PC-3 (cell line): ENCODE measurements around the gene PCK2. TPM values are rescaled to one million over a fixed set of nuclear protein-coding genes. Genes with fewer than 3 reads are reported as not detected.
"Not testable (repeated sequence)": the region's sequence is repeated elsewhere in the genome, so short reads cannot be mapped to it uniquely, and the experiment has no call there.

Source experiments
- ATAC-seq: fragments of 200-7000 bp; cut with Tn5 transposase; 2 replicates; pipeline ENCODE4 v1.9.1; 2020; ENCODE audit warnings: mild to moderate bottlenecking, moderate library complexity
- Bru-seq: library from RNA; stranded (reverse); fragments of 400-500 nt; gene quantifications from one replicate; lab custom pipeline; 2021; lab: Mats Ljungman, UMichigan
- BruChase-seq, 2 experiments: library from RNA; stranded (reverse); fragments of 400-500 nt; gene quantifications; one replicate each; lab custom pipeline; 2021; lab: Mats Ljungman, UMichigan
- BruUV-seq: library from RNA; stranded (reverse); fragments of 400-500 nt; replicated peaks from 2 replicates; lab custom pipeline; 2021; lab: Mats Ljungman, UMichigan
- CTCF ChIA-PET: fragments of 300-600 bp; sonication (Branson Sonifier 250); formaldehyde crosslinking; loops from one replicate; lab custom pipeline; 2022; ENCODE audit warnings: antibody characterized with exemption; lab: Charles Lee
- POLR2A ChIA-PET: fragments of 300-600 bp; sonication (Branson Sonifier 250); formaldehyde crosslinking; loops from one replicate; lab custom pipeline; 2022; ENCODE audit warnings: antibody characterized with exemption; ENCODE audit not compliant: unreplicated experiment; lab: Charles Lee
- DNase-seq: peaks from one replicate; pipeline ENCODE4 v3.0.0-alpha.2; 2015
- H2AFZ ChIP-seq: fragments of 300-600 bp; sonication (generic); 2 replicates; pipeline ENCODE4 v1.6.0; 2016; ENCODE audit warnings: antibody characterized with exemption, low read length
- H3F3A ChIP-seq: fragments of 300-600 bp; sonication (generic); one replicate; pipeline ENCODE4 v1.6.0; 2017; ENCODE audit warnings: antibody characterized with exemption, low read length, control low read depth, mild to moderate bottlenecking; ENCODE audit not compliant: unreplicated experiment
- H3K27ac ChIP-seq: fragments of 300-600 bp; sonication (generic); 2 replicates; pipeline ENCODE4 v1.5.1; 2016; ENCODE audit warnings: mild to moderate bottlenecking, low read length
- H3K27me3 ChIP-seq: fragments of 300-600 bp; sonication (generic); 2 replicates; pipeline ENCODE4 v1.6.1; 2016; ENCODE audit warnings: low read length, mixed read lengths
- H3K36me3 ChIP-seq: fragments of 300-600 bp; sonication (generic); 2 replicates; pipeline ENCODE4 v1.6.1; 2016; ENCODE audit warnings: low read depth, mixed run types, low read length, mixed read lengths
- H3K4me1 ChIP-seq: fragments of 300-600 bp; sonication (generic); 2 replicates; pipeline ENCODE4 v1.5.1; 2016; ENCODE audit warnings: low read length; ENCODE audit not compliant: insufficient read depth
- H3K4me2 ChIP-seq: fragments of 300-600 bp; sonication (generic); 2 replicates; pipeline ENCODE4 v1.6.0; 2016; ENCODE audit warnings: low read length
- H3K4me3 ChIP-seq: fragments of 300-600 bp; sonication (generic); 2 replicates; pipeline ENCODE4 v1.5.1; 2016; ENCODE audit warnings: mild to moderate bottlenecking, low read length, mixed read lengths
- H3K79me2 ChIP-seq: fragments of 300-600 bp; sonication (generic); 2 replicates; pipeline ENCODE4 v1.6.1; 2017; ENCODE audit warnings: low read length, mixed read lengths
- H3K9ac ChIP-seq: fragments of 300-600 bp; sonication (generic); 2 replicates; pipeline ENCODE4 v1.6.0; 2016; ENCODE audit warnings: mild to moderate bottlenecking, low read length
- H3K9me2 ChIP-seq: fragments of 300-600 bp; sonication (generic); replicated peaks from 2 replicates; pipeline ENCODE4 v1.6.1; 2016; ENCODE audit warnings: mixed run types, low read length, mixed read lengths
- H3K9me3 ChIP-seq: fragments of 300-600 bp; sonication (generic); 2 replicates; pipeline ENCODE4 v1.6.1; 2016; ENCODE audit warnings: low read length, mixed read lengths
- H4K20me1 ChIP-seq: fragments of 300-600 bp; sonication (generic); 2 replicates; pipeline ENCODE4 v1.6.1; 2016; ENCODE audit warnings: low read length, mixed read lengths
- CTCF ChIP-seq: fragments of 300-600 bp; sonication (generic); conservative IDR thresholded peaks from 2 replicates; pipeline ENCODE4 v1.5.1; 2017; ENCODE audit warnings: antibody characterized with exemption, low read depth, mild to moderate bottlenecking, low read length
- EZH2 ChIP-seq: fragments of 300-600 bp; sonication (generic); IDR thresholded peaks from one replicate; pipeline ENCODE4 v1.6.1; 2017; ENCODE audit warnings: antibody characterized with exemption, mild to moderate bottlenecking, low read length; ENCODE audit not compliant: unreplicated experiment
- EZH2phosphoT487 ChIP-seq: fragments of 300-600 bp; sonication (generic); IDR thresholded peaks from 2 replicates; pipeline ENCODE4 v1.6.1; 2018; ENCODE audit warnings: mild to moderate bottlenecking, antibody characterized with exemption, low read length, borderline replicate concordance
- intact Hi-C: fragments of 100-400 bp; cut with micrococcal nuclease; formaldehyde crosslinking; loops from 2 replicates; pipeline ENCODE4 v1.9.0; 2023
- long read RNA-seq: library from polyadenylated mRNA; unstranded; transcript quantifications from one replicate; pipeline ENCODE4 v2.0.0, GENCODE V29; 2021; ENCODE audit not compliant: unreplicated experiment
- total RNA-seq: library from RNA; depleted of rRNA; stranded (reverse); fragments of >200 nt; gene quantifications from 2 replicates; pipeline ENCODE4 v1.2.3, GENCODE V29; 2014; rRNA removed

Gene PCK2
- total RNA-seq (10.0 and 11.6 TPM in 2 replicates), Bru-seq, nascent RNA (percentile 77 among the genes with signal in this experiment), BruChase-seq, experiment 1, labeled RNA remaining after a 6-hour chase (percentile 70 among the genes with signal in this experiment), BruChase-seq, experiment 2, labeled RNA remaining after a 2-hour chase (percentile 76 among the genes with signal in this experiment)
- long read RNA-seq, transcript PCK2-203 (10 exons, 2,505 nt) = minor isoform, 8 of 142 reads
- long read RNA-seq, transcript PCK2-201 (10 exons, 2,357 nt) = major isoform, 82 of 142 reads
- long read RNA-seq, partial matches to known transcripts = 26 of 142 reads
- long read RNA-seq, other reads (novel, unspliced or antisense) = 25 of 142 reads

GRCh38 chr14:24093901-24094840 is at the start of gene PCK2:
TSS of gene PCK2 (plus strand) at chr14:24094311. CDS start at chr14:24094406, 95 bp downstream.
- POLR2A ChIA-PET = interaction anchor here (0.6 to 1.1 kb wide), 11 partner anchors 17 to 999 kb away, joined by 3 to 26 read pairs (median 5); partner anchors contain the start of genes ACIN1, C14orf119, DCAF11 and EMC9
- H3K4me2 ChIP-seq = peak within 1 kb of the TSS; percentile 93
- no peaks in the 10 kb centered on the region for H3K36me3 ChIP-seq
- peaks cover 9% of the 10 kb centered on the region for H3K4me1 ChIP-seq
- peak within 1 kb of the TSS; percentile 23 for H3K27ac ChIP-seq
- H3F3A ChIP-seq = no peaks in the 10 kb centered on the region
- peak within 1 kb of the TSS; percentile 79 for H3K9ac ChIP-seq
- H3K79me2 ChIP-seq = peaks cover 8% of the 10 kb centered on the region; the same call in 1 of the 2 replicates
- H2AFZ ChIP-seq = peak within 1 kb of the TSS; percentile 97
- TF ChIP-seq EZH2phosphoT487 (no peak), CTCF (no peak), EZH2 (no peak)
- DNase-seq = peak; percentile 84
- intact Hi-C loops = loop anchor here (1.0 to 2.0 kb wide), 2 partner anchors 14 to 47 kb away; partner anchors contain the start of gene EMC9
- CTCF ChIA-PET = interaction anchor here (0.6 to 1.2 kb wide), 6 partner anchors 15 to 984 kb away, joined by 3 to 15 read pairs (median 7); partner anchors contain the start of gene IRF9
- no peaks in the 10 kb centered on the region for H3K9me2 ChIP-seq
- peak; percentile 88 for ATAC-seq
- H3K27me3 ChIP-seq = no peaks in the 10 kb centered on the region
- no peaks in the 10 kb centered on the region for H3K9me3 ChIP-seq
- H3K4me3 ChIP-seq = peak within 1 kb of the TSS; percentile 83
- no peaks in the 10 kb centered on the region for H4K20me1 ChIP-seq
- BruUV-seq = TSS peak; percentile 49

- peaks cover 16% of the 10 kb centered on the region; the same call in 1 of the 2 replicates for H3K27me3 ChIP-seq
- H3K36me3 ChIP-seq, H3F3A ChIP-seq, H3K4me2 ChIP-seq, H3K9me3 ChIP-seq, DNase-seq, H4K20me1 ChIP-seq, intact Hi-C loops, H3K4me3 ChIP-seq, ATAC-seq, BruUV-seq, H3K27ac ChIP-seq, POLR2A ChIA-PET, H3K9me2 ChIP-seq, H3K79me2 ChIP-seq, H3K9ac ChIP-seq, H2AFZ ChIP-seq, CTCF ChIA-PET, H3K4me1 ChIP-seq: not testable (repeated sequence)
These were observed 45.1 kb upstream of the PCK2 start for GRCh38 chr14:24049002-24049401.

GRCh38 chr14:24050753-24051152 is 43.4 kb upstream of the PCK2 start:
- H3K36me3 ChIP-seq, H3K79me2 ChIP-seq, H2AFZ ChIP-seq, POLR2A ChIA-PET, H4K20me1 ChIP-seq, H3K4me3 ChIP-seq, H3F3A ChIP-seq, H3K9me2 ChIP-seq, H3K4me1 ChIP-seq, DNase-seq, H3K4me2 ChIP-seq, ATAC-seq, BruUV-seq, H3K9me3 ChIP-seq, H3K27ac ChIP-seq, H3K9ac ChIP-seq, intact Hi-C loops: not testable (repeated sequence)
- H3K27me3 ChIP-seq = peaks cover 20% of the 10 kb centered on the region; the same call in 1 of the 2 replicates
- CTCF ChIA-PET = interaction anchor here (1.2 kb wide), 1 partner anchor 13 kb away, joined by 3 read pairs; no protein-coding TSS in a partner anchor
